GM23338 (cell line): ENCODE measurements around the gene PRR12. TPM values are rescaled to one million over a fixed set of nuclear protein-coding genes. Genes with fewer than 3 reads are reported as not detected.

Source experiments
- ATAC-seq: fragments of 200-7000 bp; cut with Tn5 transposase; 3 replicates; pipeline ENCODE4 v1.9.1; 2020
- DNase-seq: peaks from one replicate; pipeline ENCODE4 v3.0.0-alpha.2; 2015; ENCODE audit warnings: low spot score
- H2AFZ ChIP-seq: fragments of 200-600 bp; sonication (generic); 2 replicates; pipeline ENCODE4 v1.8.0; 2016; ENCODE audit warnings: antibody characterized with exemption, mild to moderate bottlenecking, moderate library complexity
- H3F3A ChIP-seq: fragments of 200-600 bp; sonication (generic); replicated peaks from 2 replicates; pipeline ENCODE4 v1.8.0; 2017; ENCODE audit warnings: antibody characterized with exemption, mixed run types, low read depth
- H3K27ac ChIP-seq: fragments of 200-600 bp; sonication (generic); 2 replicates; pipeline ENCODE4 v1.6.1; 2016; ENCODE audit warnings: low read depth
- H3K27me3 ChIP-seq: fragments of 200-600 bp; sonication (generic); 2 replicates; pipeline ENCODE4 v1.8.0; 2016; ENCODE audit warnings: mild to moderate bottlenecking, mixed run types, moderate library complexity; ENCODE audit not compliant: insufficient read depth
- H3K36me3 ChIP-seq: fragments of 200-600 bp; sonication (generic); 2 replicates; pipeline ENCODE4 v1.8.0; 2016; ENCODE audit warnings: mild to moderate bottlenecking; ENCODE audit not compliant: insufficient read depth
- H3K4me1 ChIP-seq: fragments of 200-600 bp; sonication (generic); 2 replicates; pipeline ENCODE4 v1.8.0; 2016; ENCODE audit warnings: mild to moderate bottlenecking, moderate library complexity; ENCODE audit not compliant: insufficient read depth
- H3K4me2 ChIP-seq: fragments of 200-600 bp; sonication (generic); 2 replicates; pipeline ENCODE4 v1.7.1; 2017; ENCODE audit warnings: mixed run types
- H3K4me3 ChIP-seq: fragments of 200-600 bp; sonication (generic); 2 replicates; pipeline ENCODE4 v1.6.1; 2016; ENCODE audit warnings: mixed run types
- H3K79me2 ChIP-seq: fragments of 200-600 bp; sonication (generic); replicated peaks from 2 replicates; pipeline ENCODE4 v1.8.0; 2017; ENCODE audit warnings: mild to moderate bottlenecking; ENCODE audit not compliant: insufficient read depth
- H3K9me2 ChIP-seq: fragments of 200-600 bp; sonication (generic); 2 replicates; pipeline ENCODE4 v1.8.0; 2017; ENCODE audit not compliant: insufficient read depth
- H4K20me1 ChIP-seq: fragments of 200-600 bp; sonication (generic); replicated peaks from 2 replicates; pipeline ENCODE4 v1.8.0; 2017; ENCODE audit warnings: mild to moderate bottlenecking; ENCODE audit not compliant: insufficient read depth
- H3K27ac Mint-ChIP-seq: 2 replicates; pipeline ENCODE4 v1.8.0; 2020; ENCODE audit warnings: inconsistent platforms, mild to moderate bottlenecking, moderate library complexity, mixed read lengths
- H3K27me3 Mint-ChIP-seq: 3 replicates; pipeline ENCODE4 v1.8.0; 2022; ENCODE audit warnings: low read depth, mild to moderate bottlenecking, moderate library complexity, mixed read lengths, inconsistent platforms; ENCODE audit not compliant: insufficient read depth, poor library complexity
- H3K36me3 Mint-ChIP-seq: 3 replicates; pipeline ENCODE4 v1.8.0; 2021; ENCODE audit warnings: low read depth, mild to moderate bottlenecking, inconsistent platforms, moderate library complexity, mixed read lengths
- H3K4me1 Mint-ChIP-seq: 3 replicates; pipeline ENCODE4 v1.8.0; 2020; ENCODE audit warnings: mild to moderate bottlenecking, inconsistent platforms, mixed read lengths
- H3K4me3 Mint-ChIP-seq: 3 replicates; pipeline ENCODE4 v1.8.0; 2021; ENCODE audit warnings: moderate library complexity, mild to moderate bottlenecking, inconsistent platforms, mixed read lengths
- H3K9me3 Mint-ChIP-seq: 3 replicates; pipeline ENCODE4 v1.8.0; 2020; ENCODE audit warnings: moderate library complexity, mild to moderate bottlenecking, inconsistent platforms, mixed read lengths
- CREB1 ChIP-seq: fragments of 250-450 bp; sonication (Bioruptor Pico); IDR thresholded peaks from 2 replicates; pipeline ENCODE4 v1.5.0; 2020; ENCODE audit warnings: low read depth, mild to moderate bottlenecking, moderate library complexity
- EZH2phosphoT487 ChIP-seq: fragments of 200-600 bp; sonication (generic); IDR thresholded peaks from one replicate; pipeline ENCODE4 v1.8.1; 2018; ENCODE audit warnings: antibody characterized with exemption; ENCODE audit not compliant: unreplicated experiment
- JUNB ChIP-seq: IDR thresholded peaks from one replicate; pipeline ENCODE4 v1.6.1; 2016; ENCODE audit warnings: antibody characterized with exemption; ENCODE audit not compliant: unreplicated experiment
- NANOG ChIP-seq: IDR thresholded peaks from 2 replicates; pipeline ENCODE4 v1.6.1; 2016; ENCODE audit warnings: antibody characterized with exemption, borderline replicate concordance
- POLR2AphosphoS5 ChIP-seq: IDR thresholded peaks from 2 replicates; pipeline ENCODE4 v1.6.1; 2016; ENCODE audit warnings: antibody characterized with exemption, low read depth
- STAT1 ChIP-seq: IDR thresholded peaks from one replicate; pipeline ENCODE4 v1.6.1; 2016; ENCODE audit warnings: antibody characterized with exemption; ENCODE audit not compliant: unreplicated experiment
- ZNF114 ChIP-seq: fragments of 250-450 bp; sonication (Bioruptor Pico); IDR thresholded peaks from 2 replicates; pipeline ENCODE4 v1.5.0; 2020; ENCODE audit warnings: mild to moderate bottlenecking, moderate library complexity
- ZNF331 ChIP-seq: fragments of 250-450 bp; sonication (Bioruptor Pico); IDR thresholded peaks from 2 replicates; pipeline ENCODE4 v1.5.0; 2020; ENCODE audit warnings: low read depth, mild to moderate bottlenecking, moderate library complexity
- polyA plus RNA-seq: library from polyadenylated mRNA; unstranded; fragments of >200 nt; fragmentation: Nextera tagmentation; extraction: Ambion mirVana; gene quantifications from 2 replicates; pipeline ENCODE4 v1.2.1, GENCODE V29; 2016
- total RNA-seq: library from RNA; depleted of rRNA; stranded (reverse); fragments of >200 nt; shearing (Covaris generic); gene quantifications from 2 replicates; pipeline ENCODE4 v1.2.3, GENCODE V29; 2014
- TF ChIP-seq, protein P1 (sequence below): IDR thresholded peaks from one replicate; pipeline ENCODE4 v1.6.1; 2018; ENCODE audit warnings: antibody characterized with exemption; ENCODE audit not compliant: unreplicated experiment
- TF ChIP-seq, protein P2 (sequence below): fragments of 250-450 bp; sonication (Bioruptor Pico); IDR thresholded peaks from 2 replicates; pipeline ENCODE4 v1.5.0; 2020; ENCODE audit warnings: mild to moderate bottlenecking, moderate library complexity
- TF ChIP-seq, protein P3 (sequence below), 2 experiments: fragments of 200-600 bp in 1 of 2; sonication (generic) in 1 of 2; conservative IDR thresholded peaks; 2 replicates each; pipeline versions ENCODE4 v1.5.1 to v1.6.1; 2016 to 2017; ENCODE audit warnings: antibody characterized with exemption in 2 of 2, low read depth in 2 of 2, mild to moderate bottlenecking in 2 of 2, moderate library complexity in 1 of 2
- TF ChIP-seq, protein P4 (sequence below): IDR thresholded peaks from 2 replicates; pipeline ENCODE4 v1.6.1; 2016; ENCODE audit warnings: antibody characterized with exemption

Gene PRR12
- total and polyA plus RNA-seq, 2 experiments from 2014 or later: 8.6 to 41.6 TPM

DNA sequence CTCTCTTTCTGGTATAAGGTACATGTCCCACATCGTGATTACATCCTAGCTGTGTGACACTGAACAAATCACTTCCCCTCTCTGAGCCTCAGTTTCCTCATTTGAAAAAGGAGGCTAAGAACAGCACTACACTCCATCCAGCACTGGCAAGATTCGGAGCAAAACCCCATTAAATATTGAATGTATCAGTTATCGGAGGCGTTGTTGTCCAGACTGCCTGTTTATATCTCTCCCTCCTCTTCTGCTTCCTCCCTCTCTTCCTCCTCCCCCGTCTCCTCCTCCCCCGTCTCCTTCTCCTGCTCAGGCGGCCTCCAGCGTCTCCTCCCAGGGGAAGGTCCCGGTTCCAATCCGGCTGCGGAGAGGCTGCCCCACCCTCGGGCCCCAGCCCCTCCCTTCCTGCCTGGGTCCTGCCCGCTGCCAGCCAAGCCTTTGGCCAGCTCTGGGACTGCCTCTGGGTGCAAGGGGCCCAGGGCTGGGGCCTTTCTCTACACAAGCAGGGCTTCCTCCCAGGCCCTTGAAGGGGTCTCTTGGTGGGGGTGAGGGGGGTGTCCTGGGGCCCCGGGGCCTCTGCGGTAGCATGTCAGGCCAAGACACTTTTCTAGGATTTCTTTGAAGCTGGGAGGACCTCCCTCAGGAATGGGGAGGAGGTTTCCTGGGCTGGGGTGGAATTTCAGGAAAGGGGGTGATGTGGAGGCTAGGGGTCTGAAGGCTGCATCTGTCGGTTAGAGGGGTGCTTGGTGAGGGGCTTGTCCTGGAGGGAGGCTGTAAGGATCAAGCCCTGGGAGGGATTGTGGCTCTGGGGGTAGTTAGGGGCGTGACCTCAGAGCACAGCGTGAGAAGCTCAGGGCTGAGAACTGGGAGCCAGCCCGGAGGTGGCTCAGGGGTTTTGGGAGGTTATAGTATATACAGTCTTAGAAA, 47.1 kb downstream of the PRR12 start:
- peak overlapping the region; percentile 77 for H3K4me3 Mint-ChIP-seq
- Histone ChIP-seq H3K36me3 (no peaks in the 10 kb centered on the region), H2AFZ (0 out of 2 replicates have a peak overlapping the region, but pooled peaks have one; percentile 28), H3K27me3 (peaks cover 11% of the 10 kb centered on the region; the same call in 1 of the 2 replicates), H3K4me2 (peak overlapping the region; percentile 70), H3K79me2 (peaks cover 9% of the 10 kb centered on the region), H3K4me3 (peak overlapping the region; percentile 49), H3F3A (peaks cover 22% of the 10 kb centered on the region), H3K4me1 (peaks cover 42% of the 10 kb centered on the region), H4K20me1 (0 out of 2 replicates have a peak, but pooled peaks cover 2% of the 10 kb centered on the region), H3K27ac (no peak overlapping the region), H3K9me2 (no peaks in the 10 kb centered on the region)
- DNase-seq (peak; percentile 71), ATAC-seq (peak; percentile 3)
- H3K36me3 Mint-ChIP-seq: no peaks in the 10 kb centered on the region; the same call in 2 of the 3 replicates
- H3K27me3 Mint-ChIP-seq: peaks cover 50% of the 10 kb centered on the region
- TF ChIP-seq NANOG: no peak
- no peak for TF ChIP-seq EZH2phosphoT487
- TF ChIP-seq JUNB: no peak
- TF ChIP-seq ZNF114 (CRISPR knock-in tag): no peak
- TF ChIP-seq, protein P1, sequence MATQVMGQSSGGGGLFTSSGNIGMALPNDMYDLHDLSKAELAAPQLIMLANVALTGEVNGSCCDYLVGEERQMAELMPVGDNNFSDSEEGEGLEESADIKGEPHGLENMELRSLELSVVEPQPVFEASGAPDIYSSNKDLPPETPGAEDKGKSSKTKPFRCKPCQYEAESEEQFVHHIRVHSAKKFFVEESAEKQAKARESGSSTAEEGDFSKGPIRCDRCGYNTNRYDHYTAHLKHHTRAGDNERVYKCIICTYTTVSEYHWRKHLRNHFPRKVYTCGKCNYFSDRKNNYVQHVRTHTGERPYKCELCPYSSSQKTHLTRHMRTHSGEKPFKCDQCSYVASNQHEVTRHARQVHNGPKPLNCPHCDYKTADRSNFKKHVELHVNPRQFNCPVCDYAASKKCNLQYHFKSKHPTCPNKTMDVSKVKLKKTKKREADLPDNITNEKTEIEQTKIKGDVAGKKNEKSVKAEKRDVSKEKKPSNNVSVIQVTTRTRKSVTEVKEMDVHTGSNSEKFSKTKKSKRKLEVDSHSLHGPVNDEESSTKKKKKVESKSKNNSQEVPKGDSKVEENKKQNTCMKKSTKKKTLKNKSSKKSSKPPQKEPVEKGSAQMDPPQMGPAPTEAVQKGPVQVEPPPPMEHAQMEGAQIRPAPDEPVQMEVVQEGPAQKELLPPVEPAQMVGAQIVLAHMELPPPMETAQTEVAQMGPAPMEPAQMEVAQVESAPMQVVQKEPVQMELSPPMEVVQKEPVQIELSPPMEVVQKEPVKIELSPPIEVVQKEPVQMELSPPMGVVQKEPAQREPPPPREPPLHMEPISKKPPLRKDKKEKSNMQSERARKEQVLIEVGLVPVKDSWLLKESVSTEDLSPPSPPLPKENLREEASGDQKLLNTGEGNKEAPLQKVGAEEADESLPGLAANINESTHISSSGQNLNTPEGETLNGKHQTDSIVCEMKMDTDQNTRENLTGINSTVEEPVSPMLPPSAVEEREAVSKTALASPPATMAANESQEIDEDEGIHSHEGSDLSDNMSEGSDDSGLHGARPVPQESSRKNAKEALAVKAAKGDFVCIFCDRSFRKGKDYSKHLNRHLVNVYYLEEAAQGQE: no peak
- TF ChIP-seq, protein P2, sequence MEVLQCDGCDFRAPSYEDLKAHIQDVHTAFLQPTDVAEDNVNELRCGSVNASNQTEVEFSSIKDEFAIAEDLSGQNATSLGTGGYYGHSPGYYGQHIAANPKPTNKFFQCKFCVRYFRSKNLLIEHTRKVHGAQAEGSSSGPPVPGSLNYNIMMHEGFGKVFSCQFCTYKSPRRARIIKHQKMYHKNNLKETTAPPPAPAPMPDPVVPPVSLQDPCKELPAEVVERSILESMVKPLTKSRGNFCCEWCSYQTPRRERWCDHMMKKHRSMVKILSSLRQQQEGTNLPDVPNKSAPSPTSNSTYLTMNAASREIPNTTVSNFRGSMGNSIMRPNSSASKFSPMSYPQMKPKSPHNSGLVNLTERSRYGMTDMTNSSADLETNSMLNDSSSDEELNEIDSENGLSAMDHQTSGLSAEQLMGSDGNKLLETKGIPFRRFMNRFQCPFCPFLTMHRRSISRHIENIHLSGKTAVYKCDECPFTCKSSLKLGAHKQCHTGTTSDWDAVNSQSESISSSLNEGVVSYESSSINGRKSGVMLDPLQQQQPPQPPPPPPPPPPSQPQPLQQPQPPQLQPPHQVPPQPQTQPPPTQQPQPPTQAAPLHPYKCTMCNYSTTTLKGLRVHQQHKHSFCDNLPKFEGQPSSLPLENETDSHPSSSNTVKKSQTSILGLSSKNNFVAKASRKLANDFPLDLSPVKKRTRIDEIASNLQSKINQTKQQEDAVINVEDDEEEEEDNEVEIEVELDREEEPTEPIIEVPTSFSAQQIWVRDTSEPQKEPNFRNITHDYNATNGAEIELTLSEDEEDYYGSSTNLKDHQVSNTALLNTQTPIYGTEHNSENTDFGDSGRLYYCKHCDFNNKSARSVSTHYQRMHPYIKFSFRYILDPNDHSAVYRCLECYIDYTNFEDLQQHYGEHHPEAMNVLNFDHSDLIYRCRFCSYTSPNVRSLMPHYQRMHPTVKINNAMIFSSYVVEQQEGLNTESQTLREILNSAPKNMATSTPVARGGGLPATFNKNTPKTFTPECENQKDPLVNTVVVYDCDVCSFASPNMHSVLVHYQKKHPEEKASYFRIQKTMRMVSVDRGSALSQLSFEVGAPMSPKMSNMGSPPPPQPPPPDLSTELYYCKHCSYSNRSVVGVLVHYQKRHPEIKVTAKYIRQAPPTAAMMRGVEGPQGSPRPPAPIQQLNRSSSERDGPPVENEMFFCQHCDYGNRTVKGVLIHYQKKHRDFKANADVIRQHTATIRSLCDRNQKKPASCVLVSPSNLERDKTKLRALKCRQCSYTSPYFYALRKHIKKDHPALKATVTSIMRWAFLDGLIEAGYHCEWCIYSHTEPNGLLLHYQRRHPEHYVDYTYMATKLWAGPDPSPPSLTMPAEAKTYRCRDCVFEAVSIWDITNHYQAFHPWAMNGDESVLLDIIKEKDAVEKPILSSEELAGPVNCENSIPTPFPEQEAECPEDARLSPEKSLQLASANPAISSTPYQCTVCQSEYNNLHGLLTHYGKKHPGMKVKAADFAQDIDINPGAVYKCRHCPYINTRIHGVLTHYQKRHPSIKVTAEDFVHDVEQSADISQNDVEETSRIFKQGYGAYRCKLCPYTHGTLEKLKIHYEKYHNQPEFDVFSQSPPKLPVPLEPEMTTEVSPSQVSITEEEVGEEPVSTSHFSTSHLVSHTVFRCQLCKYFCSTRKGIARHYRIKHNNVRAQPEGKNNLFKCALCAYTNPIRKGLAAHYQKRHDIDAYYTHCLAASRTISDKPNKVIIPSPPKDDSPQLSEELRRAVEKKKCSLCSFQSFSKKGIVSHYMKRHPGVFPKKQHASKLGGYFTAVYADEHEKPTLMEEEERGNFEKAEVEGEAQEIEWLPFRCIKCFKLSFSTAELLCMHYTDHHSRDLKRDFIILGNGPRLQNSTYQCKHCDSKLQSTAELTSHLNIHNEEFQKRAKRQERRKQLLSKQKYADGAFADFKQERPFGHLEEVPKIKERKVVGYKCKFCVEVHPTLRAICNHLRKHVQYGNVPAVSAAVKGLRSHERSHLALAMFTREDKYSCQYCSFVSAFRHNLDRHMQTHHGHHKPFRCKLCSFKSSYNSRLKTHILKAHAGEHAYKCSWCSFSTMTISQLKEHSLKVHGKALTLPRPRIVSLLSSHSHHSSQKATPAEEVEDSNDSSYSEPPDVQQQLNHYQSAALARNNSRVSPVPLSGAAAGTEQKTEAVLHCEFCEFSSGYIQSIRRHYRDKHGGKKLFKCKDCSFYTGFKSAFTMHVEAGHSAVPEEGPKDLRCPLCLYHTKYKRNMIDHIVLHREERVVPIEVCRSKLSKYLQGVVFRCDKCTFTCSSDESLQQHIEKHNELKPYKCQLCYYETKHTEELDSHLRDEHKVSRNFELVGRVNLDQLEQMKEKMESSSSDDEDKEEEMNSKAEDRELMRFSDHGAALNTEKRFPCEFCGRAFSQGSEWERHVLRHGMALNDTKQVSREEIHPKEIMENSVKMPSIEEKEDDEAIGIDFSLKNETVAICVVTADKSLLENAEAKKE (CRISPR knock-in tag): no peak
- TF ChIP-seq, protein P3, sequence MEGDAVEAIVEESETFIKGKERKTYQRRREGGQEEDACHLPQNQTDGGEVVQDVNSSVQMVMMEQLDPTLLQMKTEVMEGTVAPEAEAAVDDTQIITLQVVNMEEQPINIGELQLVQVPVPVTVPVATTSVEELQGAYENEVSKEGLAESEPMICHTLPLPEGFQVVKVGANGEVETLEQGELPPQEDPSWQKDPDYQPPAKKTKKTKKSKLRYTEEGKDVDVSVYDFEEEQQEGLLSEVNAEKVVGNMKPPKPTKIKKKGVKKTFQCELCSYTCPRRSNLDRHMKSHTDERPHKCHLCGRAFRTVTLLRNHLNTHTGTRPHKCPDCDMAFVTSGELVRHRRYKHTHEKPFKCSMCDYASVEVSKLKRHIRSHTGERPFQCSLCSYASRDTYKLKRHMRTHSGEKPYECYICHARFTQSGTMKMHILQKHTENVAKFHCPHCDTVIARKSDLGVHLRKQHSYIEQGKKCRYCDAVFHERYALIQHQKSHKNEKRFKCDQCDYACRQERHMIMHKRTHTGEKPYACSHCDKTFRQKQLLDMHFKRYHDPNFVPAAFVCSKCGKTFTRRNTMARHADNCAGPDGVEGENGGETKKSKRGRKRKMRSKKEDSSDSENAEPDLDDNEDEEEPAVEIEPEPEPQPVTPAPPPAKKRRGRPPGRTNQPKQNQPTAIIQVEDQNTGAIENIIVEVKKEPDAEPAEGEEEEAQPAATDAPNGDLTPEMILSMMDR (conservative IDR thresholded peaks at IDR 0.05; ENCODE audit: low read depth in 2 of 2): no peak
- TF ChIP-seq CREB1 (CRISPR knock-in tag): no peak
- TF ChIP-seq POLR2AphosphoS5: no peak
- TF ChIP-seq STAT1: no peak
- TF ChIP-seq, protein P4, sequence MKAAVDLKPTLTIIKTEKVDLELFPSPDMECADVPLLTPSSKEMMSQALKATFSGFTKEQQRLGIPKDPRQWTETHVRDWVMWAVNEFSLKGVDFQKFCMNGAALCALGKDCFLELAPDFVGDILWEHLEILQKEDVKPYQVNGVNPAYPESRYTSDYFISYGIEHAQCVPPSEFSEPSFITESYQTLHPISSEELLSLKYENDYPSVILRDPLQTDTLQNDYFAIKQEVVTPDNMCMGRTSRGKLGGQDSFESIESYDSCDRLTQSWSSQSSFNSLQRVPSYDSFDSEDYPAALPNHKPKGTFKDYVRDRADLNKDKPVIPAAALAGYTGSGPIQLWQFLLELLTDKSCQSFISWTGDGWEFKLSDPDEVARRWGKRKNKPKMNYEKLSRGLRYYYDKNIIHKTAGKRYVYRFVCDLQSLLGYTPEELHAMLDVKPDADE: no peak
- TF ChIP-seq ZNF331 (CRISPR knock-in tag): no peak
- H3K4me1 Mint-ChIP-seq: peaks cover 54% of the 10 kb centered on the region
- H3K27ac Mint-ChIP-seq: peak overlapping the region; percentile 94
- H3K9me3 Mint-ChIP-seq: peaks cover 2% of the 10 kb centered on the region; the same call in 1 of the 3 replicates
